HepG2 (cell line): Measurements from ENCODE around the gene CARMIL3. TPM values are rescaled to one million over a fixed set of nuclear protein-coding genes. Genes with fewer than 3 reads are reported as not detected.

Source experiments
- ATAD3A ChIP-seq: sonication (generic); formaldehyde crosslinking; IDR thresholded peaks from 2 replicates; pipeline ENCODE4 v1.4.0; 2020; ENCODE audit warnings: missing genetic modification reagents
- BHLHE40 ChIP-seq: IDR thresholded peaks from 2 replicates; pipeline ENCODE4 v1.6.1; 2011; ENCODE audit warnings: low read length, improper control_type of control experiment
- CBX2 ChIP-seq, 2 experiments: fragments of 200-600 bp in 1 of 2; sonication (generic); formaldehyde crosslinking in 1 of 2; IDR thresholded peaks; 2 replicates each; pipeline versions ENCODE4 v1.7.0 to v1.8.1; 2018 to 2022; ENCODE audit warnings: low read depth in 2 of 2, low read length in 1 of 2, mild to moderate bottlenecking in 1 of 2, missing genetic modification reagents in 1 of 2
- CENPT ChIP-seq: sonication (generic); formaldehyde crosslinking; IDR thresholded peaks from 2 replicates; pipeline ENCODE4 v1.8.0; 2022; ENCODE audit warnings: low read depth, mild to moderate bottlenecking, moderate library complexity, missing genetic modification reagents
- ELF3 ChIP-seq: IDR thresholded peaks from 2 replicates; pipeline ENCODE4 v1.6.1; 2016; ENCODE audit warnings: missing genetic modification reagents, missing compliant biosample characterization
- GABPB1 ChIP-seq: IDR thresholded peaks from 2 replicates; pipeline ENCODE4 v1.6.1; 2016; ENCODE audit warnings: mild to moderate bottlenecking, missing genetic modification reagents, moderate library complexity, missing compliant biosample characterization
- HNF4G ChIP-seq, 2 experiments: sonication (generic) in 1 of 2; formaldehyde crosslinking in 1 of 2; IDR thresholded peaks; 2 replicates each; pipeline versions ENCODE4 v1.4.0 to v1.6.1; 2011 to 2020; ENCODE audit warnings: borderline replicate concordance in 2 of 2, low read depth in 2 of 2, mild to moderate bottlenecking in 2 of 2, low read length in 1 of 2, missing genetic modification reagents in 1 of 2, moderate library complexity in 1 of 2
- HNRNPLL ChIP-seq: fragments of 200-400 bp; formaldehyde crosslinking; IDR thresholded peaks from 2 replicates; pipeline ENCODE4 v1.6.1; 2017; ENCODE audit warnings: mild to moderate bottlenecking, low read depth, low read length; ENCODE audit not compliant: poor library complexity, severe bottlenecking
- NCOA2 ChIP-seq: sonication (generic); formaldehyde crosslinking; IDR thresholded peaks from 2 replicates; pipeline ENCODE4 v1.8.0; 2022; ENCODE audit warnings: inconsistent platforms
- SRSF4 ChIP-seq: fragments of 200-400 bp; formaldehyde crosslinking; IDR thresholded peaks from one replicate; pipeline ENCODE4 v1.6.1; 2018; ENCODE audit warnings: mild to moderate bottlenecking, low read depth, low read length, moderate library complexity; ENCODE audit not compliant: poor library complexity, severe bottlenecking
- TAF1 ChIP-seq: sonication (generic); formaldehyde crosslinking; IDR thresholded peaks from 2 replicates; pipeline ENCODE4 v1.4.0; 2020; ENCODE audit warnings: missing genetic modification reagents
- U2AF2 ChIP-seq: fragments of 200-400 bp; formaldehyde crosslinking; IDR thresholded peaks from 2 replicates; pipeline ENCODE4 v1.6.1; 2017; ENCODE audit warnings: low read depth, mild to moderate bottlenecking, low read length
- ZBTB39 ChIP-seq: sonication (generic); formaldehyde crosslinking; IDR thresholded peaks from 2 replicates; pipeline ENCODE4 v1.5.0; 2020; ENCODE audit warnings: missing genetic modification reagents
- ZKSCAN8 ChIP-seq: IDR thresholded peaks from 2 replicates; pipeline ENCODE4 v1.6.1; 2016; ENCODE audit warnings: borderline replicate concordance, missing genetic modification reagents, missing compliant biosample characterization
- ZMYM4 ChIP-seq: sonication (generic); formaldehyde crosslinking; IDR thresholded peaks from 2 replicates; pipeline ENCODE4 v1.8.1; 2023; ENCODE audit warnings: mild to moderate bottlenecking, missing genetic modification reagents
- ZNF24 ChIP-seq: fragments of 450-650 bp; IDR thresholded peaks from 2 replicates; pipeline ENCODE4 v1.6.1; 2017; ENCODE audit warnings: antibody characterized with exemption, mild to moderate bottlenecking
- ZNF256 ChIP-seq: sonication (generic); formaldehyde crosslinking; conservative IDR thresholded peaks from 2 replicates; pipeline ENCODE4 v1.4.0; 2020; ENCODE audit warnings: missing genetic modification reagents
- ZNF280B ChIP-seq: sonication (generic); formaldehyde crosslinking; IDR thresholded peaks from 2 replicates; pipeline ENCODE4 v1.5.0; 2020; ENCODE audit warnings: missing genetic modification reagents, mild to moderate bottlenecking, borderline replicate concordance
- ZNF3 ChIP-seq: IDR thresholded peaks from 2 replicates; pipeline ENCODE4 v1.7.0; 2017; ENCODE audit warnings: inconsistent platforms
- ZNF34 ChIP-seq: sonication (generic); formaldehyde crosslinking; IDR thresholded peaks from 2 replicates; pipeline ENCODE4 v1.4.0; 2020; ENCODE audit warnings: mild to moderate bottlenecking, missing genetic modification reagents, borderline replicate concordance
- ZNF354B ChIP-seq: sonication (generic); formaldehyde crosslinking; IDR thresholded peaks from 2 replicates; pipeline ENCODE4 v1.8.0; 2022; ENCODE audit warnings: mild to moderate bottlenecking, missing genetic modification reagents
- ZNF530 ChIP-seq: sonication (generic); formaldehyde crosslinking; IDR thresholded peaks from 2 replicates; pipeline ENCODE4 v1.5.0; 2020; ENCODE audit warnings: low read depth, mild to moderate bottlenecking, missing genetic modification reagents
- ZNF550 ChIP-seq: sonication (generic); formaldehyde crosslinking; IDR thresholded peaks from 2 replicates; pipeline ENCODE4 v1.4.0; 2020; ENCODE audit warnings: mild to moderate bottlenecking, missing genetic modification reagents, borderline replicate concordance
- ZNF564 ChIP-seq: sonication (generic); formaldehyde crosslinking; IDR thresholded peaks from 2 replicates; pipeline ENCODE4 v1.8.1; 2023; ENCODE audit warnings: mild to moderate bottlenecking, missing genetic modification reagents
- ZNF607 ChIP-seq: sonication (generic); formaldehyde crosslinking; IDR thresholded peaks from 2 replicates; pipeline ENCODE4 v1.5.1; 2020; ENCODE audit warnings: missing genetic modification reagents, mild to moderate bottlenecking, borderline replicate concordance
- ZNF616 ChIP-seq: sonication (generic); formaldehyde crosslinking; IDR thresholded peaks from 2 replicates; pipeline ENCODE4 v1.5.0; 2020; ENCODE audit warnings: low read depth, mild to moderate bottlenecking, missing genetic modification reagents
- ZNF674 ChIP-seq: sonication (generic); formaldehyde crosslinking; IDR thresholded peaks from 2 replicates; pipeline ENCODE4 v1.5.0; 2020; ENCODE audit warnings: low read depth, mild to moderate bottlenecking, missing genetic modification reagents
- polyA plus RNA-seq, 8 experiments: library from polyadenylated mRNA; depleted of rRNA in 3 of 8; stranded (reverse) in 7 of 8; unstranded in 1 of 8; fragments of >200 nt; fragmentation: Illumina TruSeq in 4 of 8; extraction: Trizol in 4 of 8; gene quantifications; 2 replicates each; pipeline versions ENCODE4 v1.2.1 to v1.2.3, GENCODE V29; 2011 to 2016; ENCODE audit warnings: low read depth in 4 of 8, missing spikeins in 1 of 8, mixed read lengths in 1 of 8; ENCODE audit not compliant: insufficient read depth in 1 of 8
- total RNA-seq, 5 experiments: library from RNA; depleted of rRNA; stranded (reverse); fragments of >200 nt; fragmentation: Illumina TruSeq; extraction: Trizol; gene quantifications; 2 replicates each; pipeline ENCODE4 v1.2.3, GENCODE V29; 2016; ENCODE audit warnings: low read depth in 1 of 5

CARMIL3 gene
- total and polyA plus RNA-seq, 2 of the 13 experiments (the other 11 are each of a cell fraction or from before 2014, with no cell fraction given), result 0.27 to 0.55 TPM

- TF ChIP-seq GABPB1 (CRISPR knock-in tag) (peak; percentile 80), SRSF4 (no peak), ZBTB39 (no peak), ZNF354B (CRISPR knock-in tag) (no peak; the same call in 1 of the 2 replicates), U2AF2 (peak; percentile 92), ATAD3A (peak; percentile 62), HNF4G (IDR thresholded peaks at IDR 0.05; ENCODE audit: borderline replicate concordance, low read depth, low read length) (peak; percentile 87), HNF4G (CRISPR knock-in tag; IDR thresholded peaks at IDR 0.05; ENCODE audit: borderline replicate concordance, low read depth) (peak; percentile 76; the same call in 1 of the 2 replicates), ZNF564 (no peak), CENPT (no peak), TAF1 (peak; percentile 99), ZNF674 (no peak), ZNF34 (CRISPR knock-in tag) (peak; percentile 100), NCOA2 (peak; percentile 91), CBX2 (IDR thresholded peaks at IDR 0.05; ENCODE audit: low read depth, low read length) (no peak), CBX2 (CRISPR knock-in tag; IDR thresholded peaks at IDR 0.05; ENCODE audit: low read depth) (peak; percentile 99), ZNF607 (no peak), ZNF616 (CRISPR knock-in tag) (peak; percentile 83; the same call in 1 of the 2 replicates), ZNF24 (peak; percentile 69), ZKSCAN8 (CRISPR knock-in tag) (peak; percentile 98), ZNF280B (no peak), ZNF256 (peak; percentile 56; the same call in 1 of the 2 replicates), HNRNPLL (no peak), ZNF530 (CRISPR knock-in tag) (no peak), ZNF550 (peak; percentile 89; the same call in 1 of the 2 replicates), BHLHE40 (peak; percentile 80), ELF3 (CRISPR knock-in tag) (peak; percentile 96), ZNF3 (CRISPR knock-in tag) (peak; percentile 78; the same call in 1 of the 2 replicates), ZMYM4 (CRISPR knock-in tag) (no peak)
Observed at GRCh38 chr14:24095271-24096068, 43.7 kb downstream of the CARMIL3 start (continued).
